Ovary (tissue), 9 donors: ENCODE data around the gene ZNF511. TPM values are rescaled to one million over a fixed set of nuclear protein-coding genes. Genes with fewer than 3 reads are reported as not detected.

Experiments
- DNase-seq, 5 donors: peaks; one replicate each; pipeline ENCODE4 v3.0.0-alpha.2; 2019 to 2020
- H3K27ac ChIP-seq, 2 donors: fragments of 200-600 bp; one replicate each; pipeline versions ENCODE4 v1.5.1 to v1.8.0; 2019 to 2022
- H3K27me3 ChIP-seq: fragments of 200-600 bp; one replicate; pipeline ENCODE4 v1.8.0; 2022
- H3K36me3 ChIP-seq: fragments of 200-600 bp; sonication (generic); one replicate; pipeline ENCODE4 v1.5.1; 2019
- H3K4me1 ChIP-seq: one replicate; pipeline ENCODE4 v1.8.1; 2013; ENCODE audit warnings: mild to moderate bottlenecking, moderate library complexity; ENCODE audit not compliant: insufficient read depth
- H3K4me3 ChIP-seq: fragments of 200-600 bp; sonication (generic); one replicate; pipeline ENCODE4 v1.5.1; 2017
- H3K9me3 ChIP-seq, 2 donors: fragments of 200-600 bp in 1 of 2; sonication (generic) in 1 of 2; one replicate each; pipeline versions ENCODE4 v1.5.1 to v1.8.1; 2013 to 2019; ENCODE audit warnings: mild to moderate bottlenecking in 1 of 2, moderate library complexity in 1 of 2
- CTCF ChIP-seq, 3 donors: fragments of 450-650 bp in 2 of 3; fragments of 200-600 bp in 1 of 3; IDR thresholded peaks; one replicate each; pipeline versions ENCODE4 v1.5.1 to v1.8.0; 2016 to 2022; ENCODE audit warnings: antibody characterized with exemption in 3 of 3, mild to moderate bottlenecking in 1 of 3
- EP300 ChIP-seq: sonication (generic); formaldehyde crosslinking; IDR thresholded peaks from one replicate; pipeline ENCODE4 v1.6.1; 2017; ENCODE audit warnings: antibody characterized with exemption
- POLR2A ChIP-seq: fragments of 450-650 bp; IDR thresholded peaks from one replicate; pipeline ENCODE4 v1.6.1; 2017; ENCODE audit warnings: antibody characterized with exemption, mild to moderate bottlenecking, moderate library complexity
- WGBS, 3 donors: extraction: QIAGEN DNeasy Blood & Tissue Kit in 1 of 3; methylation state at CpG; one replicate each; pipeline versions ENCODE4 v1.1.5 to v1.1.7; 2013 to 2017; 5-methylcytosine and 5-hydroxymethylcytosine counted together
- intact Hi-C, 4 donors: fragments of 100-400 bp; cut with DNase I; formaldehyde crosslinking; loops; one replicate each; pipeline versions ENCODE4 v1.11.0 to v1.15.1; 2022 to 2023
- polyA plus RNA-seq, 2 donors: library from polyadenylated mRNA; stranded (reverse); fragments of 200-250 nt in 1 of 2; fragments of 350-450 nt in 1 of 2; fragmentation: Illumina TruSeq in 1 of 2; extraction: RNeasy Lipid Tissue Mini Kit (QIAGEN cat#74804) in 1 of 2; gene quantifications; one replicate each; pipeline ENCODE4 v1.2.3, GENCODE V29; 2013 to 2014
- total RNA-seq, 7 donors: library from RNA; depleted of rRNA in 2 of 7; stranded (reverse); fragments of >200 nt in 2 of 7; fragmentation: NEBNext Ultra II Directional in 3 of 7; extraction: Animal tissue kit (Norgen Biotek cat#: 25700) in 3 of 7; gene quantifications; one replicate each; pipeline versions ENCODE4 v1.1.0 to v1.2.4, GENCODE V29; 2016 to 2023
- donor health status: DM: no; HTN: no; CAD: no; lungs with moderate emphysema.
- donor health status: DM: no; HTN: no; CAD: no.
- donor health status: Bipolar disorder and iron deficiency.
- donor health status: DM: yes; HTN: yes; CAD: no.
- donor health status: DM: no; HTN: no; CAD: no.
- donor health status: DM: yes; HTN: yes; CAD: no.

Gene ZNF511
- total and polyA plus RNA-seq, 9 donors, result 16.3 to 64.8 (median 46.8) TPM

GRCh38 chr10:133298466-133298865 is 10.2 kb upstream of the ZNF511 start:
- DNase-seq, result no peak

GRCh38 chr10:133299224-133299623 is 9.5 kb upstream of the ZNF511 start:
- no peak overlapping the region for H3K27ac ChIP-seq
- TF ChIP-seq EP300, result no peak
- TF ChIP-seq POLR2A, result no peak
- no peak for TF ChIP-seq CTCF (IDR thresholded peaks at IDR 0.05)
- WGBS, 3 donors, result 89 to 95% (median 92%) methylated on average over 10 of the region's 10 CpGs
- H3K4me3 ChIP-seq, result no peak overlapping the region
- no peaks in the 10 kb centered on the region for H3K4me1 ChIP-seq
- H3K9me3 ChIP-seq, result no peaks in the 10 kb centered on the region
- DNase-seq, result no peak
- no peaks in the 10 kb centered on the region for H3K36me3 ChIP-seq
- intact Hi-C loops, result no loop called here
- no peaks in the 10 kb centered on the region for H3K27me3 ChIP-seq

More at GRCh38 chr10:133298466-133298865, 10.2 kb upstream of the ZNF511 start:
- H3K4me1 ChIP-seq, result no peaks in the 10 kb centered on the region
- TF ChIP-seq CTCF (IDR thresholded peaks at IDR 0.05) (no peak), POLR2A (no peak), EP300 (no peak)
- H3K4me3 ChIP-seq, result no peak overlapping the region
- intact Hi-C loops, result no loop called here
- H3K27ac ChIP-seq, result no peak overlapping the region
- H3K27me3 ChIP-seq, result no peaks in the 10 kb centered on the region
- no peaks in the 10 kb centered on the region for H3K36me3 ChIP-seq
- WGBS, 3 donors, result 83 to 88% (median 84%) methylated on average over 14 of the region's 14 CpGs
- no peaks in the 10 kb centered on the region for H3K9me3 ChIP-seq

- 90 to 92% (median 92%) methylated on average over 14 of the region's 14 CpGs for WGBS, 3 donors
- no peak for DNase-seq
- Histone ChIP-seq H3K9me3 (no peaks in the 10 kb centered on the region), H3K27ac (no peak overlapping the region), H3K4me1 (no peaks in the 10 kb centered on the region), H3K27me3 (no peaks in the 10 kb centered on the region), H3K36me3 (no peaks in the 10 kb centered on the region), H3K4me3 (no peak overlapping the region)
- intact Hi-C loops, result no loop called here
- TF ChIP-seq EP300 (no peak), CTCF (IDR thresholded peaks at IDR 0.05) (no peak), POLR2A (no peak)
Observed at GRCh38 chr10:133299738-133300137, 9.0 kb upstream of the ZNF511 start.

GRCh38 chr10:133302230-133302629 is 6.5 kb upstream of the ZNF511 start:
- intact Hi-C loops, result no loop called here
- WGBS, 3 donors, result 93 to 100% (median 95%) methylated on average over 13 to 14 of the region's 14 CpGs

More at GRCh38 chr10:133302230-133302629, 6.5 kb upstream of the ZNF511 start:
- Histone ChIP-seq H3K27me3 (no peaks in the 10 kb centered on the region), H3K4me3 (no peak overlapping the region), H3K4me1 (peaks cover 6% of the 10 kb centered on the region), H3K9me3 (no peaks in the 10 kb centered on the region), H3K36me3 (no peaks in the 10 kb centered on the region), H3K27ac (no peak overlapping the region)
- DNase-seq, result no peak
- no peak for TF ChIP-seq CTCF (IDR thresholded peaks at IDR 0.05)
- no peak for TF ChIP-seq EP300
- TF ChIP-seq POLR2A, result no peak
